Breast epithelium (tissue), 4 donors: ENCODE results near the gene FRMPD4. TPM values are rescaled to one million over a fixed set of nuclear protein-coding genes. Genes with fewer than 3 reads are reported as not detected.

Experiments
- DNase-seq, 2 donors: peaks; one replicate each; pipeline ENCODE4 v3.0.0-alpha.2; 2019; ENCODE audit warnings: low spot score in 2 of 2
- H3K27ac ChIP-seq, 2 donors: fragments of 200-600 bp; sonication (generic) in 1 of 2; one replicate each; pipeline ENCODE4 v1.5.1; 2016 to 2019; ENCODE audit warnings: mild to moderate bottlenecking in 1 of 2
- H3K27me3 ChIP-seq, 2 donors: fragments of 200-600 bp; sonication (generic) in 1 of 2; one replicate each; pipeline versions ENCODE4 v1.5.1 to v1.6.0; 2017 to 2019; ENCODE audit warnings: control low read depth in 1 of 2, mild to moderate bottlenecking in 1 of 2
- H3K36me3 ChIP-seq: fragments of 200-600 bp; one replicate; pipeline ENCODE4 v1.5.1; 2019
- H3K4me1 ChIP-seq, 2 donors: fragments of 200-600 bp; sonication (generic); one replicate each; pipeline ENCODE4 v1.5.1; 2016 to 2019; ENCODE audit warnings: control low read depth in 1 of 2
- H3K4me3 ChIP-seq, 3 donors: fragments of 200-600 bp; sonication (generic); 1 replicate in 2 of 3; 2 replicates in 1 of 3; pipeline ENCODE4 v1.5.1; 2016 to 2019; ENCODE audit warnings: mild to moderate bottlenecking in 3 of 3, moderate library complexity in 2 of 3
- H3K9me3 ChIP-seq, 2 donors: fragments of 200-600 bp; sonication (generic) in 1 of 2; one replicate each; pipeline ENCODE4 v1.5.1; 2016 to 2019; ENCODE audit warnings: control low read depth in 1 of 2
- CTCF ChIP-seq, 3 donors: fragments of 450-650 bp; IDR thresholded peaks; one replicate each; pipeline ENCODE4 v1.5.1; 2016 to 2017; ENCODE audit warnings: antibody characterized with exemption in 3 of 3, mild to moderate bottlenecking in 3 of 3, moderate library complexity in 3 of 3
- POLR2A ChIP-seq: fragments of 450-650 bp; IDR thresholded peaks from one replicate; pipeline ENCODE4 v1.6.1; 2016; ENCODE audit warnings: antibody characterized with exemption, mild to moderate bottlenecking, moderate library complexity
- POLR2AphosphoS5 ChIP-seq, 3 donors: sonication (generic); formaldehyde crosslinking; IDR thresholded peaks; one replicate each; pipeline ENCODE4 v1.6.1; 2017; ENCODE audit warnings: antibody characterized with exemption in 3 of 3
- intact Hi-C: fragments of 100-400 bp; cut with DNase I; formaldehyde crosslinking; loops from one replicate; pipeline ENCODE4 v1.15.1; 2023; ENCODE audit warnings: low total_unique reads
- total RNA-seq, 3 donors: library from RNA; depleted of rRNA; stranded (reverse); fragments of >200 nt; gene quantifications; one replicate each; pipeline ENCODE4 v1.1.0, GENCODE V29; 2016

Gene FRMPD4
- total RNA-seq, 3 donors from 2014 or later = under 0.01 TPM

DNA sequence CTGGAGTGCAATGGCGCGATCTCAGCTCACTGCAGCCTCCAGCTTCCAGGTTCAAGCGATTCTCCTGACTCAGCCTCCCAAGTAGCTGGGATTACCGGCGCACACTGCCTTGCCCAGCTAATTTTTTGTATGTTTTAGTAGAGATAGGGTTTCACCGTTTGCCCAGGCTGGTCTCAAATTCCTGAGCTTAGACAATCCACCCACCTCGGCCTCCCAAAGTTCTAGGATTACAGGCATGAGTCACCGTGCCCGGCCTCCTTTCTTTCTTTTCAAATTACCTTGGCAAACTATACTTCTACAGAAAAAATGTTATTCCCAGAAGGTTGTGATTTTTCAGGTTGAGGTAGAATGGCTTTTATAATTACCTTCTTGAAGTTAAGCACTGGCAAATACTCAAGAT, 331.0 kb downstream of the FRMPD4 start:
- no peaks in the 10 kb centered on the region for H3K27me3 ChIP-seq
- H3K9me3 ChIP-seq = no peaks in the 10 kb centered on the region
- no peaks in the 10 kb centered on the region for H3K4me1 ChIP-seq
- no peaks in the 10 kb centered on the region for H3K36me3 ChIP-seq
- H3K27ac ChIP-seq = no peak overlapping the region
- TF ChIP-seq POLR2AphosphoS5 (IDR thresholded peaks at IDR 0.05) (no peak), POLR2A (no peak), CTCF (IDR thresholded peaks at IDR 0.05) (no peak)
- no peak overlapping the region for H3K4me3 ChIP-seq
- intact Hi-C loops = no loop called here
- no peak for DNase-seq

- Histone ChIP-seq H3K9me3 (no peaks in the 10 kb centered on the region), H3K27me3 (no peaks in the 10 kb centered on the region)
- intact Hi-C loops = no loop called here
Observed at GRCh38 chrX:12471061-12471460, 332.8 kb downstream of the FRMPD4 start.

GRCh38 chrX:12480956-12481355, 342.7 kb downstream of the FRMPD4 start:
- TF ChIP-seq POLR2AphosphoS5 (IDR thresholded peaks at IDR 0.05) (no peak), CTCF (IDR thresholded peaks at IDR 0.05) (no peak), POLR2A (no peak)
- Histone ChIP-seq H3K4me3 (no peak overlapping the region), H3K27me3 (no peaks in the 10 kb centered on the region), H3K4me1 (no peaks in the 10 kb centered on the region), H3K36me3 (no peaks in the 10 kb centered on the region), H3K27ac (no peak overlapping the region), H3K9me3 (peaks cover 0 to 6% of the 10 kb centered on the region in 2 donors)
- DNase-seq = no peak
- intact Hi-C loops = no loop called here

More at GRCh38 chrX:12471061-12471460, 332.8 kb downstream of the FRMPD4 start:
- no peak for DNase-seq
- TF ChIP-seq CTCF (IDR thresholded peaks at IDR 0.05) (no peak), POLR2AphosphoS5 (IDR thresholded peaks at IDR 0.05) (no peak), POLR2A (no peak)
- Histone ChIP-seq H3K4me1 (no peaks in the 10 kb centered on the region), H3K36me3 (no peaks in the 10 kb centered on the region), H3K4me3 (no peak overlapping the region), H3K27ac (no peak overlapping the region)

GRCh38 chrX:12488220-12488619, 349.9 kb downstream of the FRMPD4 start:
- no peaks in the 10 kb centered on the region for H3K4me1 ChIP-seq
- H3K36me3 ChIP-seq = no peaks in the 10 kb centered on the region
- H3K27ac ChIP-seq = no peak overlapping the region
- H3K4me3 ChIP-seq = no peak overlapping the region
- TF ChIP-seq POLR2A (no peak), POLR2AphosphoS5 (IDR thresholded peaks at IDR 0.05) (no peak)
- no peak for DNase-seq
- intact Hi-C loops = no loop called here
- no peaks in the 10 kb centered on the region for H3K27me3 ChIP-seq
- no peaks in the 10 kb centered on the region for H3K9me3 ChIP-seq

DNA sequence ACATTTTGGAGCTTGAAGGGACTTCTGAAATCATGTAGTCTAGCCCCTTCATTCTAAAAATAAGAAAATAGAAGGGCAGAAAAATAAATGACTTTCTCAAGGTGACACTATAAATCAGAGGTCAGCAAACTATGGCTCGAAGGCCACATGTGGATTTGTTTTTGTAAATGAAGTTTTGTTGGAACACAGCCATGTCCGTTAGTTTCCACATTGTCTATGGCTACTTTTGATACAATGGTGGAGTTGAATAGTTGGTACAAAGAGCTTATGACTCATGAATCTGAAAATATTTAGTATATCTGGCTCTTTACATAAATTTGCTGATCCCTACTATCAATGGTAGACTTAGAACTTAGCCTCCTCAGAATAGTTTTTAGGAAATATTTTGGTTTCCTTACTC, 350.5 kb downstream of the FRMPD4 start:
- no peak overlapping the region for H3K27ac ChIP-seq
- H3K36me3 ChIP-seq = no peaks in the 10 kb centered on the region
- H3K27me3 ChIP-seq = no peaks in the 10 kb centered on the region
- no peak for TF ChIP-seq POLR2A
- no peak for TF ChIP-seq POLR2AphosphoS5 (IDR thresholded peaks at IDR 0.05)
- no peak for TF ChIP-seq CTCF (IDR thresholded peaks at IDR 0.05)
- intact Hi-C loops = no loop called here
- no peaks in the 10 kb centered on the region for H3K9me3 ChIP-seq
- no peak overlapping the region for H3K4me3 ChIP-seq
- no peak for DNase-seq
- H3K4me1 ChIP-seq = no peaks in the 10 kb centered on the region

- no peaks in the 10 kb centered on the region for H3K9me3 ChIP-seq
- H3K36me3 ChIP-seq = no peaks in the 10 kb centered on the region
- H3K27me3 ChIP-seq = peaks cover 0 to 5% of the 10 kb centered on the region in 2 donors
- H3K4me1 ChIP-seq = no peaks in the 10 kb centered on the region
- H3K27ac ChIP-seq = no peak overlapping the region
- DNase-seq = no peak
- intact Hi-C loops = no loop called here
- TF ChIP-seq CTCF (IDR thresholded peaks at IDR 0.05) = no peak
- TF ChIP-seq POLR2AphosphoS5 (IDR thresholded peaks at IDR 0.05) = no peak
- TF ChIP-seq POLR2A = no peak
- no peak overlapping the region for H3K4me3 ChIP-seq
Observed at GRCh38 chrX:12489341-12489740, 351.1 kb downstream of the FRMPD4 start.
